Fibroblast of the aortic adventitia (primary cell): Measurements from ENCODE around the gene PRKG1. TPM values are rescaled to one million over a fixed set of nuclear protein-coding genes. Genes with fewer than 3 reads are reported as not detected.

ENCODE experiments used
- DNase-seq: peaks from one replicate; pipeline ENCODE4 v3.0.0-alpha.2; 2010; ENCODE audit warnings: low read depth
- H3K4me3 ChIP-seq: 2 replicates; pipeline ENCODE4 v1.5.1; 2011; ENCODE audit warnings: low read depth, mild to moderate bottlenecking, control low read depth, low read length, moderate library complexity
- CTCF ChIP-seq: IDR thresholded peaks from 2 replicates; pipeline ENCODE4 v1.5.1; 2011; ENCODE audit warnings: mild to moderate bottlenecking, low read length, control low read depth, inconsistent platforms; ENCODE audit not compliant: insufficient read depth
- total RNA-seq: library from RNA; depleted of rRNA; stranded (reverse); fragments of >200 nt; gene quantifications from 2 replicates; pipeline ENCODE4 v1.2.3, GENCODE V29; 2012; ENCODE audit warnings: low replicate concordance

Gene PRKG1
- total RNA-seq, 1 donor, result 45.6 TPM

- no peak overlapping the region for H3K4me3 ChIP-seq
- DNase-seq, result no peak
- TF ChIP-seq CTCF, result no peak
Observed at GRCh38 chr10:52261362-52261761, 1187.1 kb downstream of the PRKG1 start.

GRCh38 chr10:52265131-52265926 lies 1191.0 kb downstream of the PRKG1 start:
- no peak for TF ChIP-seq CTCF
- no peak overlapping the region for H3K4me3 ChIP-seq
- no peak for DNase-seq

GRCh38 chr10:52266858-52267257 lies 1192.6 kb downstream of the PRKG1 start:
- no peak overlapping the region for H3K4me3 ChIP-seq
- DNase-seq, result no peak
- TF ChIP-seq CTCF, result no peak

GRCh38 chr10:52268790-52269189 lies 1194.5 kb downstream of the PRKG1 start:
- no peak overlapping the region for H3K4me3 ChIP-seq
- TF ChIP-seq CTCF, result no peak
- DNase-seq, result no peak

- DNase-seq, result no peak
- no peak for TF ChIP-seq CTCF
- no peak overlapping the region for H3K4me3 ChIP-seq
Observed at GRCh38 chr10:52269233-52269632, 1194.9 kb downstream of the PRKG1 start.

- DNase-seq, result no peak
- TF ChIP-seq CTCF, result no peak
- no peak overlapping the region for H3K4me3 ChIP-seq
Observed at GRCh38 chr10:52276163-52276562, 1201.9 kb downstream of the PRKG1 start.

GRCh38 chr10:52276986-52277385 lies 1202.7 kb downstream of the PRKG1 start:
- no peak for TF ChIP-seq CTCF
- H3K4me3 ChIP-seq, result no peak overlapping the region
- no peak for DNase-seq
